Measurements from ENCODE around the gene PPP1R13L. TPM values are rescaled to one million over a fixed set of nuclear protein-coding genes. Genes with fewer than 3 reads are reported as not detected.
A peak's percentile ranks its signal among the peaks of the same experiment; 100 is the strongest.

The PPP1R13L gene
- total RNA-seq, 4 donors from 2014 or later = 257 to 851 (median 501) TPM

DNA sequence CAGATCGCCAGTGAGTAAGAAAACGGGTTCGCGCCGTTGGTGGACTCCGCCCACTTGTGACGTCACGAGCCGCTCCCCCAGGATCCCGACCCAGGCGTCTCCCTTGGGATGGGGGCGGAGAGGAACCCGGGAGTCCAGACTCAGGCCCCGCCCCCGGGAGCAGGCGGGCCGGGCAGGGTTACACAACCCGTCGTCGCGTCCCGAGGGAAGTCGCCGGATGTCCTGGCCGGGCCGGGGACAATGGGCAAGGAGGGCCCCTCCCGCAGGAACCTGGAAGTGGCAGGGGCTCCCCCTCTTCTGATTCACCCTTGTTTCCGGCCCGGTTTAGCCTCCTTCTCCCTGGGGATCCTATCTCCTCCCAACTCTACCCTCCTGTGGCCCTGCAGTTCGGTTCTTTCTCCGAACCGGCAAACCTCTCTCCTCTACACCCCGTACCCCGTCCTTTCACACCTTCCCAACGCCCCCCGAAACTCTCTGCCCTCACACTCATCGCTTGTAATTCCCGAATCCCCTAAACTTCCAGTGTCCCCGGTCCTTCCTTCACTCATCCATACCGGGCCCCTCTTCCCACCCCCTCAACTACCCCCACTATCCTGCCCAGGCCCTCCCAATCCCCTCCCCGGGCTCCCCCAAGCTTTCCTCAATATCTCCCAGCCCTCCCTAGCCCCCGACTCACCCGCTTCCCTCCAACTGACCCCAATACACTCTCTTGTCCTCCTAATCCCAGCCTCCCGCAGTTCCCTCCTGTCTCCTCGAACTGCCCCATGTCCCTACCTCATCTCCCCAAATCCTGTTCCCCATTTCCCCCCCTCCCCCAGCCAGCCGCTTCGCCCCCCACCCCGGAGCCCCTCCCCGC, 38.8 kb upstream of the PPP1R13L start:
- peak; percentile 95 to 100 for DNase-seq (ENCODE audit: low spot score in 2 of 2)
- WGBS, 2 donors = 1% methylated on average over 30 to 39 of the region's 49 CpGs
- H3K4me3 ChIP-seq (ENCODE audit: low read depth, poor library complexity, severe bottlenecking) = peak overlapping the region; percentile 24
- TF ChIP-seq POLR2A (IDR thresholded peaks at IDR 0.05) (peak in 1 of 2 donors; percentile 4), CTCF (IDR thresholded peaks at IDR 0.05) (peak in 1 of 3 donors; percentile 36)
- intact Hi-C loops (cut with DNase I; ENCODE audit: low total_unique reads) = no loop called here

- no peak overlapping the region for H3K4me3 ChIP-seq (ENCODE audit: low read depth, poor library complexity, severe bottlenecking)
- peak in 1 of 2 donors; percentile 92 for DNase-seq (ENCODE audit: low spot score in 2 of 2)
- intact Hi-C loops (cut with DNase I; ENCODE audit: low total_unique reads) = no loop called here
- TF ChIP-seq CTCF (IDR thresholded peaks at IDR 0.05) = no peak
- no peak for TF ChIP-seq POLR2A (IDR thresholded peaks at IDR 0.05)
- WGBS, 2 donors = 12 to 22% methylated on average over 15 of the region's 15 CpGs
Measured at GRCh38 chr19:45442778-45443461, 38.1 kb upstream of the PPP1R13L start.

DNA sequence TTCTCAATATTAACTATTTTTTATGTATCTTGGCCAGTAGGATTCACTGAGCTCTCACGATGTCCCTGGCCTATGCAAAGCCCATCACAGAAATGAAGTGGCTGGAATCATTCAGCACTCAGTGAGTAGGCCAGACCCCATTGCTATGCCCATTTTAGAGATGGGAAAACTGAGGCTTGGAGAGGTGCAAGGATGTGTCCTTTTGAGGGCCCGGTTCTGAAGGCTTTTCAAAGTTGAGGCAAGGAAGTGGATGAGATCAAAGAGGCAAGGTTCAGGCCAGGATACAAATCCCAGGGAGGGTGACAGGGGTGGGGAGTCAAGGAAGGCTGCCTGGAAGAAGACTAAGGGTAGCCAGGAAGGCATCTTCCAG, 37.5 kb upstream of the PPP1R13L start:
- 92% methylated on average over 2 of the region's 2 CpGs for WGBS, 2 donors
- intact Hi-C loops (cut with DNase I; ENCODE audit: low total_unique reads) = no loop called here
- no peak overlapping the region for H3K4me3 ChIP-seq (ENCODE audit: low read depth, poor library complexity, severe bottlenecking)
- DNase-seq (ENCODE audit: low spot score in 2 of 2) = no peak
- TF ChIP-seq CTCF (IDR thresholded peaks at IDR 0.05) (no peak), POLR2A (IDR thresholded peaks at IDR 0.05) (no peak)

DNA sequence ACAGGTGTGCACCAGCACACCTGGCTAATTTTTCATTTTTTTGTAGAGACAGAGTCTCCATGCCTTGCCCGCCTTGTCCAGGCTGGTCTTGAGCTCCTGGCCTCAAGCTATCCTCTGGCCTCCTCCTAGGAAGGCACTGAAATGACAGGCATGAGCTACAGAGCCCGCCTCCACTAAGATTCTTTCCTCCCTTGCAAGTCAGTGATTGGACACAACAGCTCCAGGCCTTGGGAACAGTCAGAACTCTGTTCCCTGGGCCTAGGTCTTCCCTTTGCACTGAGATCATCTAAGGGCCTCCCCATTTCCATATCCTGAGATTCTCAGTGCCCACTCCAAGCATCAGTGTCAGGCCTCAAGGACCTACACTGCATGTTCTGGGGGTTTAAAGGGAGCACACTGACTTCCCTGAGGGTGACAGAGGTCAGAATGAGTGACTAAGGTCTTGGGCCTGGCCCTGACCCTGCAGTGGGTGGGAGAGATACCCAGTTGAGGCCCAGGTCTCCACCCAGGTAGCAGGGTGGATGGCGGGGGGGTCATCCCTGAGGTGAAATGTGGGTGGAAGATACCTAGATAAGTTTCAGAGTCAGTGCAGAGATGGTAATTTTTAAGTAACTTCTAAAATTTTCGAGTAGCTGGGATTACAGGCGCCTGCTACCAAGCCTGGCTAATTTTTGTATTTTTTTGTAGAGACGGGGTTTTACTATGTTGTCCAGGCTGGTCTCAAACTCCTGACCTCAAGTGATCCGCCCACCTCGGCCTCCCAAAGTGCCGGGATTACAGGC, 36.2 kb upstream of the PPP1R13L start:
- no peak for DNase-seq (ENCODE audit: low spot score in 2 of 2)
- TF ChIP-seq CTCF (IDR thresholded peaks at IDR 0.05) (no peak), POLR2A (IDR thresholded peaks at IDR 0.05) (no peak)
- 88 to 90% methylated on average over 9 of the region's 9 CpGs for WGBS, 2 donors
- H3K4me3 ChIP-seq (ENCODE audit: low read depth, poor library complexity, severe bottlenecking) = no peak overlapping the region
- intact Hi-C loops (cut with DNase I; ENCODE audit: low total_unique reads) = loop anchor here (2.0 kb wide), 1 partner anchor 34 kb away; no protein-coding TSS in a partner anchor

DNA sequence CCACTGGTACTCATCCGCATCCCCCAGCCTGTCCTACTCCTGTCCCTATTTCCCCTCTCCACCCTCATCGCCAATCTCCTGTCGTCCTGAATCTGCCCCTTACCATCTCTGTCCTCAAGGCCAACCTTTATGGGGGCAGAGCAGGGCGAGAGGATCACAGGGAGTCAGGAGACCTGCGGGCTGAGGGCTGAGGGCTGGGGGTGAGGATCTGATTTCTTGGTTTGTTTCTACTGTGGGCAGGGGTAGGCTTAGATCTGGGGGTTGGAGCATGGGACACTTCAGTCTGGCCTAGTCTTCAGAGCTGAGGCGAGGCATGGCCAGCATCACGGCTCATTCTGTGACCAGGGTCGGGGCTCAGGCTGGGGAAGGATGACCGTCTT, 35.4 kb upstream of the PPP1R13L start:
- intact Hi-C loops (cut with DNase I; ENCODE audit: low total_unique reads) = loop anchor here (2.0 kb wide), 1 partner anchor 35 kb away; no protein-coding TSS in a partner anchor
- no peak for DNase-seq (ENCODE audit: low spot score in 2 of 2)

More for the DNA sequence above, 35.4 kb upstream of the PPP1R13L start:
- 63 to 67% methylated on average over 9 of the region's 9 CpGs for WGBS, 2 donors
- TF ChIP-seq CTCF (IDR thresholded peaks at IDR 0.05) (no peak), POLR2A (IDR thresholded peaks at IDR 0.05) (no peak)
- no peak overlapping the region for H3K4me3 ChIP-seq (ENCODE audit: low read depth, poor library complexity, severe bottlenecking)
